ENCODE measurements around the gene STAT2.
A peak's percentile ranks its signal among the peaks of the same experiment; 100 is the strongest.

- 0 out of 2 replicates have a peak, but pooled peaks have one; percentile 6 for TF ChIP-seq BHLHE40 (IDR thresholded peaks at IDR 0.05; ENCODE audit: low read depth, low read length)
- TF ChIP-seq CTCF (conservative IDR thresholded peaks at IDR 0.05; ENCODE audit: low read depth, low read length): no peak
- no peak for TF ChIP-seq SMC3 (IDR thresholded peaks at IDR 0.05; ENCODE audit: low read depth, low read length)
- TF ChIP-seq FOS (IDR thresholded peaks at IDR 0.05; ENCODE audit: low read depth, low read length): no peak
- no peak for TF ChIP-seq POLR2A (IDR thresholded peaks at IDR 0.05; ENCODE audit: low read depth, low read length)
- no peak for TF ChIP-seq CEBPB (IDR thresholded peaks at IDR 0.05; ENCODE audit: low read depth, low read length)
Measured at GRCh38 chr12:56387152-56387736, 27.3 kb upstream of the STAT2 start.

Data from IMR-90 (cell line).